ENCODE measurements around the gene ZNF438.
"Not testable (repeated sequence)": the region's sequence is repeated elsewhere in the genome, so short reads cannot be mapped to it uniquely, and the experiment has no call there.

The ZNF438 gene

GRCh38 chr10:31031558-31032257 lies at the start of gene ZNF438:
Gene ZNF438 (minus strand): TSS chr10:31031865. CDS start chr10:30877034, 154,831 bp downstream.
- in situ Hi-C loops (cut with MboI; ENCODE audit: low sequenced_read_pairs) = no loop called here

GRCh38 chr10:31076610-31076988 lies 44.9 kb upstream of the ZNF438 start:
- in situ Hi-C loops (cut with MboI; ENCODE audit: low sequenced_read_pairs) = no loop called here

GRCh38 chr10:31075881-31076609 lies 44.4 kb upstream of the ZNF438 start:
- in situ Hi-C loops (cut with MboI; ENCODE audit: low sequenced_read_pairs) = no loop called here

GRCh38 chr10:31075434-31075833 lies 43.8 kb upstream of the ZNF438 start:
- in situ Hi-C loops (cut with MboI; ENCODE audit: low sequenced_read_pairs) = no loop called here

GRCh38 chr10:31074722-31075086 lies 43.0 kb upstream of the ZNF438 start:
- in situ Hi-C loops (cut with MboI; ENCODE audit: low sequenced_read_pairs) = no loop called here

GRCh38 chr10:31073996-31074721 lies 42.5 kb upstream of the ZNF438 start:
- in situ Hi-C loops (cut with MboI; ENCODE audit: low sequenced_read_pairs) = no loop called here

GRCh38 chr10:31073211-31073610 lies 41.5 kb upstream of the ZNF438 start:
- in situ Hi-C loops (cut with MboI; ENCODE audit: low sequenced_read_pairs) = no loop called here

GRCh38 chr10:31072451-31072850 lies 40.8 kb upstream of the ZNF438 start:
- in situ Hi-C loops (cut with MboI; ENCODE audit: low sequenced_read_pairs) = no loop called here

GRCh38 chr10:31071232-31072005 lies 39.8 kb upstream of the ZNF438 start:
- in situ Hi-C loops (cut with MboI; ENCODE audit: low sequenced_read_pairs) = no loop called here

GRCh38 chr10:31070691-31071090 lies 39.0 kb upstream of the ZNF438 start:
- in situ Hi-C loops (cut with MboI; ENCODE audit: low sequenced_read_pairs) = no loop called here

- in situ Hi-C loops (cut with MboI; ENCODE audit: low sequenced_read_pairs) = no loop called here
These were observed 38.4 kb upstream of the ZNF438 start for GRCh38 chr10:31070025-31070424.

- in situ Hi-C loops (cut with MboI; ENCODE audit: low sequenced_read_pairs) = no loop called here
These were observed 37.7 kb upstream of the ZNF438 start for GRCh38 chr10:31069411-31069810.

GRCh38 chr10:31064348-31064747 lies 32.7 kb upstream of the ZNF438 start:
- in situ Hi-C loops (cut with MboI; ENCODE audit: low sequenced_read_pairs) = no loop called here

GRCh38 chr10:31063841-31064240 lies 32.2 kb upstream of the ZNF438 start:
- in situ Hi-C loops (cut with MboI; ENCODE audit: low sequenced_read_pairs) = no loop called here

GRCh38 chr10:31062856-31063255 lies 31.2 kb upstream of the ZNF438 start:
- in situ Hi-C loops (cut with MboI; ENCODE audit: low sequenced_read_pairs) = no loop called here

GRCh38 chr10:31061941-31062340 lies 30.3 kb upstream of the ZNF438 start:
- in situ Hi-C loops (cut with MboI; ENCODE audit: low sequenced_read_pairs) = no loop called here

- in situ Hi-C loops (cut with MboI; ENCODE audit: low sequenced_read_pairs) = no loop called here
These were observed 27.4 kb upstream of the ZNF438 start for GRCh38 chr10:31058795-31059703.

GRCh38 chr10:31056678-31057077 lies 25.0 kb upstream of the ZNF438 start:
- in situ Hi-C loops (cut with MboI; ENCODE audit: low sequenced_read_pairs) = not testable (repeated sequence)

GRCh38 chr10:31055573-31056251 lies 24.0 kb upstream of the ZNF438 start:
- in situ Hi-C loops (cut with MboI; ENCODE audit: low sequenced_read_pairs) = no loop called here

GRCh38 chr10:31051703-31052102 lies 20.0 kb upstream of the ZNF438 start:
- in situ Hi-C loops (cut with MboI; ENCODE audit: low sequenced_read_pairs) = no loop called here

Data from HL-60/S4 (cell line).